CD14-positive monocyte (primary cell): Measurements from ENCODE around the gene LGALS4. TPM values are rescaled to one million over a fixed set of nuclear protein-coding genes. Genes with fewer than 3 reads are reported as not detected.

Experiments
- DNase-seq, 3 donors: peaks; one replicate each; pipeline ENCODE4 v3.0.0-alpha.2; 2011 to 2022
- H2AFZ ChIP-seq: 2 replicates; pipeline ENCODE4 v1.6.0; 2012; ENCODE audit warnings: mild to moderate bottlenecking, low read depth, low read length, inconsistent platforms; ENCODE audit not compliant: insufficient read depth, poor library complexity, severe bottlenecking
- H3K27ac ChIP-seq, 2 donors: 1 replicate in 1 of 2; 2 replicates in 1 of 2; pipeline ENCODE4 v1.5.1; 2012 to 2013; ENCODE audit warnings: low read length in 2 of 2, control low read depth in 1 of 2, inconsistent platforms in 1 of 2, low read depth in 1 of 2, mild to moderate bottlenecking in 1 of 2
- H3K27me3 ChIP-seq, 2 donors: one replicate each; pipeline versions ENCODE4 v1.6.0 to v1.6.1; 2011 to 2013; ENCODE audit warnings: low read length in 2 of 2; ENCODE audit not compliant: control insufficient read depth in 2 of 2, insufficient read depth in 2 of 2
- H3K36me3 ChIP-seq, 2 donors: replicated peaks in 1 of 2; 1 replicate in 1 of 2; 2 replicates in 1 of 2; pipeline versions ENCODE4 v1.5.1 to v1.6.1; 2012 to 2013; ENCODE audit warnings: low read length in 2 of 2, control low read depth in 1 of 2, inconsistent platforms in 1 of 2, mild to moderate bottlenecking in 1 of 2; ENCODE audit not compliant: insufficient read depth in 2 of 2, control insufficient read depth in 1 of 2
- H3K4me1 ChIP-seq, 2 donors: 1 replicate in 1 of 2; 2 replicates in 1 of 2; pipeline versions ENCODE4 v1.5.1 to v1.6.1; 2012 to 2013; ENCODE audit warnings: low read length in 2 of 2, control low read depth in 1 of 2, inconsistent platforms in 1 of 2, mild to moderate bottlenecking in 1 of 2, moderate library complexity in 1 of 2; ENCODE audit not compliant: insufficient read depth in 2 of 2, control insufficient read depth in 1 of 2
- H3K4me2 ChIP-seq: replicated peaks from 2 replicates; pipeline ENCODE3; 2012; ENCODE audit warnings: low read length, moderate library complexity, mild to moderate bottlenecking; ENCODE audit not compliant: poor library complexity, severe bottlenecking; ENCODE audit errors: extremely low read depth
- H3K4me3 ChIP-seq, 3 experiments: fragments of 200-600 bp in 1 of 3; sonication (generic) in 1 of 3; replicated peaks in 1 of 3; 1 replicate in 2 of 3; 2 replicates in 1 of 3; pipeline ENCODE4 v1.5.1; 2011 to 2013; ENCODE audit warnings: low read length in 3 of 3, mild to moderate bottlenecking in 3 of 3, control low read depth in 2 of 3, low read depth in 2 of 3, inconsistent platforms in 1 of 3, moderate library complexity in 1 of 3
- H3K79me2 ChIP-seq: 2 replicates; pipeline ENCODE4 v1.6.0; 2012; ENCODE audit warnings: mild to moderate bottlenecking, control low read depth, inconsistent platforms, low read length, moderate library complexity; ENCODE audit not compliant: insufficient read depth
- H3K9ac ChIP-seq: 2 replicates; pipeline ENCODE4 v1.6.0; 2017; ENCODE audit warnings: low read length, mild to moderate bottlenecking; ENCODE audit not compliant: insufficient read depth, poor library complexity, severe bottlenecking
- H3K9me3 ChIP-seq, 2 donors: replicated peaks in 1 of 2; 1 replicate in 1 of 2; 2 replicates in 1 of 2; pipeline versions ENCODE4 v1.5.1 to v1.6.1; 2012 to 2013; ENCODE audit warnings: low read length in 2 of 2, control low read depth in 1 of 2; ENCODE audit not compliant: control insufficient read depth in 1 of 2, insufficient read depth in 1 of 2
- H4K20me1 ChIP-seq: 2 replicates; pipeline ENCODE4 v1.6.0; 2012; ENCODE audit warnings: mild to moderate bottlenecking, low read length, control low read depth, moderate library complexity; ENCODE audit not compliant: insufficient read depth
- H3K27ac Mint-ChIP-seq, 7 donors: one replicate each; pipeline ENCODE4 v1.8.0; 2020; ENCODE audit warnings: mild to moderate bottlenecking in 7 of 7, mixed read lengths in 7 of 7, moderate library complexity in 6 of 7, inconsistent platforms in 2 of 7
- H3K27me3 Mint-ChIP-seq, 3 donors: one replicate each; pipeline ENCODE4 v1.8.0; 2021 to 2022; ENCODE audit warnings: low read depth in 3 of 3, mild to moderate bottlenecking in 3 of 3, mixed read lengths in 3 of 3, moderate library complexity in 3 of 3, inconsistent platforms in 1 of 3
- H3K36me3 Mint-ChIP-seq, 2 donors: one replicate each; pipeline ENCODE4 v1.8.0; 2020; ENCODE audit warnings: mixed read lengths in 2 of 2, inconsistent platforms in 1 of 2, mild to moderate bottlenecking in 1 of 2
- H3K4me1 Mint-ChIP-seq: one replicate; pipeline ENCODE4 v1.8.0; 2020; ENCODE audit warnings: mild to moderate bottlenecking, mixed read lengths
- H3K4me3 Mint-ChIP-seq, 2 donors: one replicate each; pipeline ENCODE4 v1.8.0; 2020; ENCODE audit warnings: mild to moderate bottlenecking in 2 of 2, mixed read lengths in 2 of 2, moderate library complexity in 1 of 2
- H3K9me3 Mint-ChIP-seq, 7 donors: one replicate each; pipeline ENCODE4 v1.8.0; 2020 to 2022; ENCODE audit warnings: mixed read lengths in 7 of 7, mild to moderate bottlenecking in 6 of 7, moderate library complexity in 6 of 7, inconsistent platforms in 2 of 7
- WGBS: methylation state at CpG from one replicate; pipeline ENCODE4 v1.1.5; 2013; ENCODE audit warnings: missing lambda C conversion rate; ENCODE audit not compliant: insufficient coverage; 5-methylcytosine and 5-hydroxymethylcytosine counted together
- intact Hi-C, 2 donors: fragments of 100-400 bp; cut with micrococcal nuclease; formaldehyde crosslinking; loops; one replicate each; pipeline versions ENCODE4 v1.15.0 to v1.15.1; 2023
- polyA plus RNA-seq, 3 donors: library from polyadenylated mRNA; depleted of rRNA in 1 of 3; unstranded in 2 of 3; stranded (reverse) in 1 of 3; fragments of 300-500 nt in 2 of 3; fragments of >200 nt in 1 of 3; fragmentation: Illumina TruSeq in 2 of 3; gene quantifications; 1 replicate in 2 of 3; 2 replicates in 1 of 3; pipeline ENCODE4 v1.2.3, GENCODE V29; 2012 to 2021
- TF ChIP-seq, protein P1 (sequence below): fragments of 200-600 bp; IDR thresholded peaks from one replicate; pipeline ENCODE4 v1.8.0; 2022; ENCODE audit warnings: antibody characterized with exemption, mild to moderate bottlenecking

The LGALS4 gene
- polyA plus RNA-seq, 3 donors, result 1.7 TPM; not detected in 2

GRCh38 chr19:38813323-38813722 is 578 bp upstream of the LGALS4 start:
- Mint-ChIP-seq H3K27ac (no peak overlapping the region), H3K9me3 (peaks cover 0 to 1% (median 0%) of the 10 kb centered on the region in 7 donors), H3K27me3 (peaks cover 0 to 3% (median 1%) of the 10 kb centered on the region in 3 donors), H3K36me3 (peaks cover 31 to 39% of the 10 kb centered on the region in 2 donors), H3K4me3 (peak overlapping the region in 1 of 2 donors; percentile 37), H3K4me1 (no peaks in the 10 kb centered on the region)
- no CpG with 5 or more reads among the region's 6 CpGs for WGBS
- intact Hi-C loops, result no loop called here
- Histone ChIP-seq H3K9me3 (no peaks in the 10 kb centered on the region), H3K4me1 (no peaks in the 10 kb centered on the region), H4K20me1 (no peaks in the 10 kb centered on the region), H3K4me3 (no peak overlapping the region), H2AFZ (no peak overlapping the region), H3K27me3 (no peaks in the 10 kb centered on the region), H3K36me3 (peaks cover 35 to 37% of the 10 kb centered on the region in 2 donors), H3K27ac (no peak overlapping the region), H3K4me2 (no peak overlapping the region), H3K79me2 (no peaks in the 10 kb centered on the region), H3K9ac (no peak overlapping the region)
- no peak for DNase-seq
- TF ChIP-seq, protein P1, sequence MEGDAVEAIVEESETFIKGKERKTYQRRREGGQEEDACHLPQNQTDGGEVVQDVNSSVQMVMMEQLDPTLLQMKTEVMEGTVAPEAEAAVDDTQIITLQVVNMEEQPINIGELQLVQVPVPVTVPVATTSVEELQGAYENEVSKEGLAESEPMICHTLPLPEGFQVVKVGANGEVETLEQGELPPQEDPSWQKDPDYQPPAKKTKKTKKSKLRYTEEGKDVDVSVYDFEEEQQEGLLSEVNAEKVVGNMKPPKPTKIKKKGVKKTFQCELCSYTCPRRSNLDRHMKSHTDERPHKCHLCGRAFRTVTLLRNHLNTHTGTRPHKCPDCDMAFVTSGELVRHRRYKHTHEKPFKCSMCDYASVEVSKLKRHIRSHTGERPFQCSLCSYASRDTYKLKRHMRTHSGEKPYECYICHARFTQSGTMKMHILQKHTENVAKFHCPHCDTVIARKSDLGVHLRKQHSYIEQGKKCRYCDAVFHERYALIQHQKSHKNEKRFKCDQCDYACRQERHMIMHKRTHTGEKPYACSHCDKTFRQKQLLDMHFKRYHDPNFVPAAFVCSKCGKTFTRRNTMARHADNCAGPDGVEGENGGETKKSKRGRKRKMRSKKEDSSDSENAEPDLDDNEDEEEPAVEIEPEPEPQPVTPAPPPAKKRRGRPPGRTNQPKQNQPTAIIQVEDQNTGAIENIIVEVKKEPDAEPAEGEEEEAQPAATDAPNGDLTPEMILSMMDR, result no peak

DNA sequence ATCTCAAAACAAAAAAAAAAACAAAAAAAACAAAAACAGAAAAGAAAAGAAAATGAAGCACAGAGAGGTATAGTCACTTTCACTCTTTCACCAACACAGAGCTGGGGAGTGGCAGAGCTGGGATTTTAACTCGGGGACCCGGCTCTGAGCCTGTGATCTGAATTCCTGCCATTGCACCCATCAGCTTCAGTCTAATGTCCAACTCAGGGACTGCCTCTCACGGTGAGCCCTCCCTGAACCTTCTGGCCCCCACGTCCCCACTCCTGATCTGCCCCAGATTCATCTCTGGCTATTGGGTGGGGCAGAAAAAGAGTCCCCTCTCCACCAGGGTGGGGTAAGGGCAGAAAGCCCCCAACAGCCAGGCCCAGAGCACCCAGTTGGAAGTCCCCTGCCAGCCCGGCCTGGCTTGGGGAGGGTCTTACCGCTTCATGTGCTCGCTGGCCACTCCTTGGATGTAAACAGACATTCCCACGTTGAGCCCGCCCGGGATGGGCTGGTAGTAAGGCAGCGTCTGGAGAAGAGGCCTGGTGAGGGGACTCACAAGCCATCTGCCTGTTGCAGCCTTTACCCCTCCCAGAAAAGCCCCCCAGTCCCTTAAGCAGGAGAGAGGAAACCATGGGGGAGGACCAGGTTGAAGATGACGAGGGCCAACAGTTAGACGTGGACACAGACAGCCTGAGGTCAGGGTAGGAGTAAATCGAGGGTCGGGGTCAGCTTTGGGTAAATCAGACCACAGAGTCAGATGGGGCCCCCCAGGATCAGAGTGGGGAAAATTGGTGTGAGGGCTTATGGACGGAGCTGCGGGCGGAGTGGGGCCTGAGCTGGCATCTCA is 520 bp downstream of the LGALS4 start:
- Histone ChIP-seq H3K4me1 (no peaks in the 10 kb centered on the region), H2AFZ (no peak overlapping the region), H4K20me1 (no peaks in the 10 kb centered on the region), H3K27me3 (no peaks in the 10 kb centered on the region), H3K4me2 (no peak overlapping the region), H3K27ac (no peak overlapping the region), H3K79me2 (no peaks in the 10 kb centered on the region), H3K9ac (no peak overlapping the region), H3K9me3 (no peaks in the 10 kb centered on the region), H3K36me3 (peaks cover 24 to 26% of the 10 kb centered on the region in 2 donors), H3K4me3 (no peak overlapping the region)
- TF ChIP-seq, protein P1, result no peak
- Mint-ChIP-seq H3K27me3 (peaks cover 0 to 3% (median 0%) of the 10 kb centered on the region in 3 donors), H3K9me3 (peaks cover 0 to 1% (median 0%) of the 10 kb centered on the region in 7 donors), H3K4me1 (peaks cover 4% of the 10 kb centered on the region), H3K36me3 (peaks cover 22 to 28% of the 10 kb centered on the region in 2 donors), H3K4me3 (no peak overlapping the region), H3K27ac (no peak overlapping the region)
- 95% methylated on average over 10 of the region's 18 CpGs for WGBS
- DNase-seq, result no peak
- intact Hi-C loops, result no loop called here
